Nephron progenitor cell (in vitro differentiated cells): Measurements from ENCODE around the gene ULBP2.
"Not testable (repeated sequence)": the region's sequence is repeated elsewhere in the genome, so short reads cannot be mapped to it uniquely, and the experiment has no call there.

ENCODE experiments used
- DNase-seq: peaks from one replicate; pipeline ENCODE4 v3.0.0; 2021
- H3K27ac Mint-ChIP-seq: 2 replicates; pipeline ENCODE4 v1.8.0; 2021; ENCODE audit warnings: mild to moderate bottlenecking, moderate library complexity, mixed read lengths
- H3K27me3 Mint-ChIP-seq: 2 replicates; pipeline ENCODE4 v1.8.0; 2021; ENCODE audit warnings: mild to moderate bottlenecking, low read depth, mixed read lengths; ENCODE audit not compliant: poor library complexity
- H3K36me3 Mint-ChIP-seq: 2 replicates; pipeline ENCODE4 v1.8.0; 2021; ENCODE audit warnings: low read depth, mixed read lengths
- H3K4me1 Mint-ChIP-seq: 2 replicates; pipeline ENCODE4 v1.8.0; 2021; ENCODE audit warnings: mixed read lengths
- H3K4me3 Mint-ChIP-seq: 2 replicates; pipeline ENCODE4 v1.8.0; 2021; ENCODE audit warnings: mild to moderate bottlenecking, moderate library complexity, mixed read lengths
- H3K9me3 Mint-ChIP-seq: 2 replicates; pipeline ENCODE4 v1.8.0; 2021; ENCODE audit warnings: mild to moderate bottlenecking, moderate library complexity, mixed read lengths
- CTCF ChIP-seq: fragments of 200-600 bp; sonication (generic); IDR thresholded peaks from 2 replicates; pipeline ENCODE4 v1.5.0; 2021; ENCODE audit warnings: antibody characterized with exemption

ULBP2 gene

DNA sequence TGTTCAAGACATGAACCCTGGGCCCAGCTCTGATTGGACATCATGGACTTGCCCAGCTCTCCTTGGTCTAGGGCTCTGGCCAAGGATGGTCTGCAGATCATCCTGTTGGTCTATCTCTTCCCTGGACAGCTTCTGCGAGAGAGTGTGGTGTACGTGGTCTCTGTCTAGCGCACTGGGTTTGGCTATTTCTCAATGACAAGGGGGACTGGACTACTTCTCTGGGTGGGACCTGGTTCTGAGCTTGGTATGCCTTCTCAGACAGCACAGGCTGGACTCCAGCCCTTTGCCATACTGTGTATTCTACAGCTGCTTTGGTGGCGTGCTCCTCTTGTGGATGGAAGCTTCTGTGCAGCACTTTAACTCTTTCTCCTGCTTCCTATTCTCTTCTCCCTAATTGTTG, 35.4 kb upstream of the ULBP2 start:
- DNase-seq = no peak
- no peak for TF ChIP-seq CTCF
- Mint-ChIP-seq H3K4me1 (no peaks in the 10 kb centered on the region), H3K27ac (no peak overlapping the region), H3K36me3 (peaks cover 4% of the 10 kb centered on the region), H3K9me3 (peaks cover 34% of the 10 kb centered on the region), H3K4me3 (no peak overlapping the region), H3K27me3 (peaks cover 27% of the 10 kb centered on the region)

DNA sequence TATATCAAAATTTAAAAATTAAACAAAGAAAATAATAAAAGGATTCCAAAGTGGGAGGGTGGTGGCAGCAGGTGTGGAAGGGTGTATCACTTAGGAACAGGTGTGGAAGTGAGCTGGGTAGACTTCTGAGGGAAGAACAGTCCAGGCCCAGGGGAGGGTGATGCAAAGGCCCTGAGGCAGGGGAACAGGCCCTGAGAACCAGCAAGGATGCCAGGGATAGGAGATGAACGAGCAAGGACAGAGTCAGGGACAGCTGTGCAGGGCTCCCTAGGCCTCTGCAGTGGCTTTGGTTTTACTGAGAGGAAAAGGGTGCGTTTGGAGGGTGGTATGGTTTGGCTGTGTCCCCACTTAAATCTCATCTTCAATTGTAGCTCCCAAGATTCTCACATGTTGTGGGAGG, 34.5 kb upstream of the ULBP2 start:
- Mint-ChIP-seq H3K9me3 (peaks cover 34% of the 10 kb centered on the region), H3K4me1 (no peaks in the 10 kb centered on the region), H3K27me3 (peaks cover 31% of the 10 kb centered on the region), H3K4me3 (no peak overlapping the region), H3K27ac (no peak overlapping the region), H3K36me3 (peaks cover 4% of the 10 kb centered on the region)
- TF ChIP-seq CTCF = no peak
- no peak for DNase-seq

- H3K27ac Mint-ChIP-seq, H3K4me3 Mint-ChIP-seq, H3K36me3 Mint-ChIP-seq, DNase-seq, H3K4me1 Mint-ChIP-seq: not testable (repeated sequence)
- H3K9me3 Mint-ChIP-seq = peaks cover 34% of the 10 kb centered on the region
- H3K27me3 Mint-ChIP-seq = peaks cover 40% of the 10 kb centered on the region
Measured at GRCh38 chr6:149908480-149908879, 33.3 kb upstream of the ULBP2 start.

- TF ChIP-seq CTCF = no peak
- Mint-ChIP-seq H3K27me3 (peaks cover 51% of the 10 kb centered on the region), H3K9me3 (peaks cover 34% of the 10 kb centered on the region), H3K36me3 (peaks cover 4% of the 10 kb centered on the region), H3K4me3 (no peak overlapping the region), H3K4me1 (no peaks in the 10 kb centered on the region), H3K27ac (no peak overlapping the region)
- no peak for DNase-seq
Measured at GRCh38 chr6:149909701-149910470, 31.9 kb upstream of the ULBP2 start.

GRCh38 chr6:149910721-149911151, 31.1 kb upstream of the ULBP2 start:
- H3K9me3 Mint-ChIP-seq = peaks cover 34% of the 10 kb centered on the region
- no peak for TF ChIP-seq CTCF
- H3K27ac Mint-ChIP-seq = no peak overlapping the region
- no peaks in the 10 kb centered on the region for H3K4me1 Mint-ChIP-seq
- no peak for DNase-seq
- H3K36me3 Mint-ChIP-seq = peaks cover 4% of the 10 kb centered on the region
- peaks cover 55% of the 10 kb centered on the region for H3K27me3 Mint-ChIP-seq
- no peak overlapping the region for H3K4me3 Mint-ChIP-seq

DNA sequence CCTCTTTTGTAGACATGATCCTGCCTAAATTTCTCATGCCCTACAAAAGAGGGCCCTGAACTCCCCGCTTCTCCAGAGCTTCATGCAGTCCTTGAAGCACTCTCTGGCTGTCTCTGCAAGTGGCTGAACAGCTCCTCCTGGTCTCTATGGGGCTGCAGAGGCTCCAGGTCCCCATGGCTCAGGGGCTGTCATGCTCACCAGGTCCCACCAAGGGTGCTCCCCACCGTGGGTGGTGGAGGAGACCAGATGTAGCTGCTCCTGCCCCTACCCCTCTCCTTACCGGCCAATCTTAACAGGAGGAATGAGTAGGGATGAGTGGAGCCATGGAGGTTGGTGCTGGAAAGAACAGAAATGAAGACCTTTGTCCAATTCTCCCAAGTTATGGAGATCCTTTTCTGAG, 29.1 kb upstream of the ULBP2 start:
- not testable (repeated sequence) for H3K27ac Mint-ChIP-seq, H3K36me3 Mint-ChIP-seq, H3K4me1 Mint-ChIP-seq, H3K4me3 Mint-ChIP-seq, DNase-seq
- Mint-ChIP-seq H3K9me3 (peaks cover 28% of the 10 kb centered on the region), H3K27me3 (peaks cover 75% of the 10 kb centered on the region)

- no peak for TF ChIP-seq CTCF
- H3K4me1 Mint-ChIP-seq = no peaks in the 10 kb centered on the region
- no peak overlapping the region for H3K4me3 Mint-ChIP-seq
- peaks cover 2% of the 10 kb centered on the region for H3K36me3 Mint-ChIP-seq
- DNase-seq = no peak
- peaks cover 24% of the 10 kb centered on the region for H3K9me3 Mint-ChIP-seq
- H3K27ac Mint-ChIP-seq = no peak overlapping the region
- H3K27me3 Mint-ChIP-seq = peaks cover 79% of the 10 kb centered on the region
Measured at GRCh38 chr6:149913085-149913484, 28.7 kb upstream of the ULBP2 start.
